Astrocyte of the cerebellum (primary cell): ENCODE results near the gene UST.

Source experiments
- DNase-seq: peaks from one replicate; pipeline ENCODE4 v3.0.0-alpha.2; 2011; ENCODE audit warnings: low read depth
- H3K4me3 ChIP-seq: 2 replicates; pipeline ENCODE4 v1.5.1; 2011; ENCODE audit warnings: mild to moderate bottlenecking, low read depth, low read length, moderate library complexity
- in situ Hi-C: cut with HindIII; loops from 2 replicates; pipeline ENCODE4 v1.10.0; 2017; ENCODE audit warnings: low sequenced_read_pairs
- TF ChIP-seq, protein P1 (sequence below): IDR thresholded peaks from 2 replicates; pipeline ENCODE4 v1.5.1; 2012; ENCODE audit warnings: low read length, low read depth, moderate library complexity, mild to moderate bottlenecking; ENCODE audit errors: missing control alignments

UST gene

DNA sequence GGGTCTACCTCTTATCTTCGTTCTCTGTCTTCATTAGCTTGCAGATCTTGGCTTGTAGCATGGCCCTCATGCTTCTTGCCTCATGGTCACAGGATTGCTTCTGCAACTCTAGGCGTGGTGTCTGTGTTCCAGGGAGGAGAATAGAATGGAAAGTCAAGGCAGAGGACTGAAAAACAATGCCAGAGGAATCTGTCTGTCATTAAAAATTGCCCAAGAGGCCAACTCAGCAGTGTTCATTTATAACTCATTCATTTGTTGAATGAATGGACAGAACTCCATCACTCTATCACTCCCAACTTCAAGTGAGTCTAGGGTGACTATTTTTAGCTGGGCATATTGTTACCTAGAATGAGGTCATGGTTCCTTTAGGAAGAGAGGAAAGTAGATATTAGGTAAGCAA, 179.6 kb downstream of the UST start:
- in situ Hi-C loops: no loop called here
- TF ChIP-seq, protein P1, sequence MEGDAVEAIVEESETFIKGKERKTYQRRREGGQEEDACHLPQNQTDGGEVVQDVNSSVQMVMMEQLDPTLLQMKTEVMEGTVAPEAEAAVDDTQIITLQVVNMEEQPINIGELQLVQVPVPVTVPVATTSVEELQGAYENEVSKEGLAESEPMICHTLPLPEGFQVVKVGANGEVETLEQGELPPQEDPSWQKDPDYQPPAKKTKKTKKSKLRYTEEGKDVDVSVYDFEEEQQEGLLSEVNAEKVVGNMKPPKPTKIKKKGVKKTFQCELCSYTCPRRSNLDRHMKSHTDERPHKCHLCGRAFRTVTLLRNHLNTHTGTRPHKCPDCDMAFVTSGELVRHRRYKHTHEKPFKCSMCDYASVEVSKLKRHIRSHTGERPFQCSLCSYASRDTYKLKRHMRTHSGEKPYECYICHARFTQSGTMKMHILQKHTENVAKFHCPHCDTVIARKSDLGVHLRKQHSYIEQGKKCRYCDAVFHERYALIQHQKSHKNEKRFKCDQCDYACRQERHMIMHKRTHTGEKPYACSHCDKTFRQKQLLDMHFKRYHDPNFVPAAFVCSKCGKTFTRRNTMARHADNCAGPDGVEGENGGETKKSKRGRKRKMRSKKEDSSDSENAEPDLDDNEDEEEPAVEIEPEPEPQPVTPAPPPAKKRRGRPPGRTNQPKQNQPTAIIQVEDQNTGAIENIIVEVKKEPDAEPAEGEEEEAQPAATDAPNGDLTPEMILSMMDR: no peak
- H3K4me3 ChIP-seq: no peak overlapping the region
- no peak for DNase-seq

DNA sequence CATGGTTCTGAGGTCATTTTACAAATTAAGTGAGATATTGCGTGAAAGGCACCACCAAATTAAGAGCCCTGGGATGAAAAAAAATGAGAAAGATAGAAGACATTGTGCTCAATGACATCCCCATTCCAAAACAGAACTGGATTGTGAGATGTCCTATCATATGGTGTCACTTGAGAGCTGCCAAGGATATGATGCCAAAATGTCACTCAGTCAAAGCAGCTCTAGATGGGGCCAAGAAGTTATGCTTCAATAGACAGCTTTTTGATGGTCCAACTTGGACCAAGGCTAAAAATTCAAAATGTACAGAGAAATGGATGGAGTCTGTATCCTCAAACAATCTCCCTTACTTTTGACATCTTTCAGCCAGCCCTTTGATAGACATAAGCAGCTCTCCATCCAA, 180.8 kb downstream of the UST start:
- TF ChIP-seq, protein P1: no peak
- no peak for DNase-seq
- in situ Hi-C loops: no loop called here
- no peak overlapping the region for H3K4me3 ChIP-seq

DNA sequence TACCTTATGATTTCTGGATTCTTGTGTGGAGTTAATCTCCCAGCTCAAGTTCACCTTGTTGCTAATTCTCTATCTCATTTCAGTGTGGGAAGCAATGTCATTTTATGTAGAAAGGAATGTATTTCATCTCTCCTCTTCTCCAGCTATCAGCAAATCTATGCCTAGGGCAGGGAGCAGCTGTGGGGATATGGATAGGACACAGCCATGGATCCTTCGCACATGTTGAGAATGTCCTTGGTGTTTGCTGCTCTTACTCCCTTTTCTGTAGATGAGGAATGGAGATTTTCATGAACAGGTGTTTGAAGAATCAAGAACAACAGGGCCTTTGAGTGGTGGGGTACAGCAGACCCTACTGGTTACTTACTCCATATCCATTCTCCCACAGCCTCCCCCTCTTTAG, 182.0 kb downstream of the UST start:
- TF ChIP-seq, protein P1: no peak
- no peak for DNase-seq
- in situ Hi-C loops: no loop called here
- no peak overlapping the region for H3K4me3 ChIP-seq

GRCh38 chr6:148932208-148932607, 185.4 kb downstream of the UST start:
- H3K4me3 ChIP-seq: no peak overlapping the region
- in situ Hi-C loops: no loop called here
- no peak for DNase-seq
- TF ChIP-seq, protein P1: no peak

- DNase-seq: no peak
- no peak overlapping the region for H3K4me3 ChIP-seq
- in situ Hi-C loops: no loop called here
- TF ChIP-seq, protein P1: no peak
Observed at GRCh38 chr6:148932731-148933130, 185.9 kb downstream of the UST start.

DNA sequence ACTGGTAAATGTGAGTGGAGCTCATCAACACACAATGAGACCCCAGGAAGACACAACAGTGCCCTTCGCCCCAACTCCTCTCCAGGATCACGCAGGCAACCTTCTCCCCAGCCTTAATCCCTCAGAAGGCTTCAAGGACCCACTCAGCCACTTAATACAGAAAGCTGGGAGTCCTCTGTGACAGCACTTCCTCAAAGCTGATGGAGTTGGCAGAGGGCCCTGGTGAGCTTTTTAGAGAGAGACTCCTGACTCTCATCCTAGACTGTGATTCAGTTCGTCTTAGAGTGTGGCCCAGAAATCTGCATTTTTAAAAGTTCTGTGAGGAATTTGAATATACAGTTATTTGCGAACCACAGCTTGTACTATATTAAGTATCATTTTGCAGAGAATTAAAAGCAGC, 187.7 kb downstream of the UST start:
- no peak for DNase-seq
- in situ Hi-C loops: no loop called here
- TF ChIP-seq, protein P1: no peak
- no peak overlapping the region for H3K4me3 ChIP-seq

- no peak overlapping the region for H3K4me3 ChIP-seq
- no peak for DNase-seq
- TF ChIP-seq, protein P1: no peak
- in situ Hi-C loops: loop anchor here (5.0 kb wide), 1 partner anchor 63 kb away; no protein-coding TSS in a partner anchor
Observed at GRCh38 chr6:148934961-148935360, 188.1 kb downstream of the UST start.
